H9 (cell line): ENCODE results near the gene KLK10. TPM values are rescaled to one million over a fixed set of nuclear protein-coding genes. Genes with fewer than 3 reads are reported as not detected.

Experiments
- DNase-seq: peaks from one replicate; pipeline ENCODE4 v3.0.0-alpha.2; 2017
- H2AFZ ChIP-seq: one replicate; pipeline ENCODE4 v1.6.1; 2013; ENCODE audit warnings: mild to moderate bottlenecking, low read length, control low read depth, moderate library complexity
- H2AK5ac ChIP-seq: 2 replicates; pipeline ENCODE4 v1.6.1; 2013; ENCODE audit warnings: low read length, control low read depth, mixed read lengths; ENCODE audit not compliant: insufficient read length
- H2BK120ac ChIP-seq: one replicate; pipeline ENCODE4 v1.6.1; 2013; ENCODE audit warnings: low read depth, mild to moderate bottlenecking, low read length, control low read depth, inconsistent platforms; ENCODE audit not compliant: poor library complexity, severe bottlenecking
- H2BK12ac ChIP-seq: 2 replicates; pipeline ENCODE4 v1.6.1; 2013; ENCODE audit warnings: low read length, control low read depth, mixed read lengths, low read depth; ENCODE audit not compliant: insufficient read length
- H2BK15ac ChIP-seq: 2 replicates; pipeline ENCODE4 v1.6.1; 2013; ENCODE audit warnings: low read depth, low read length, control low read depth
- H2BK20ac ChIP-seq: one replicate; pipeline ENCODE4 v1.6.1; 2013; ENCODE audit warnings: low read depth, mild to moderate bottlenecking, low read length, control low read depth, inconsistent platforms; ENCODE audit not compliant: poor library complexity, severe bottlenecking
- H2BK5ac ChIP-seq: 2 replicates; pipeline ENCODE4 v1.6.1; 2013; ENCODE audit warnings: low read length, control low read depth, mixed read lengths; ENCODE audit not compliant: insufficient read length
- H3K14ac ChIP-seq: 2 replicates; pipeline ENCODE4 v1.6.1; 2013; ENCODE audit warnings: low read length, control low read depth; ENCODE audit not compliant: insufficient read depth
- H3K18ac ChIP-seq: 2 replicates; pipeline ENCODE4 v1.6.1; 2013; ENCODE audit warnings: low read depth, mild to moderate bottlenecking, mixed read lengths, low read length, control low read depth; ENCODE audit not compliant: insufficient read length
- H3K23ac ChIP-seq: 2 replicates; pipeline ENCODE4 v1.6.1; 2013; ENCODE audit warnings: low read length, control low read depth, mixed read lengths, low read depth; ENCODE audit not compliant: insufficient read length
- H3K23me2 ChIP-seq: 2 replicates; pipeline ENCODE4 v1.6.1; 2013; ENCODE audit warnings: low read depth, mild to moderate bottlenecking, mixed read lengths, low read length, control low read depth; ENCODE audit not compliant: insufficient read length, poor library complexity, severe bottlenecking
- H3K27ac ChIP-seq: 2 replicates; pipeline ENCODE4 v1.5.1; 2013; ENCODE audit warnings: low read length, control low read depth, mixed read lengths, low read depth; ENCODE audit not compliant: insufficient read length
- H3K27me3 ChIP-seq: 2 replicates; pipeline ENCODE4 v1.6.1; 2013; ENCODE audit warnings: low read length, control low read depth, inconsistent platforms; ENCODE audit not compliant: insufficient read depth
- H3K4ac ChIP-seq: 2 replicates; pipeline ENCODE4 v1.6.1; 2013; ENCODE audit warnings: low read depth, mild to moderate bottlenecking, control low read depth, inconsistent platforms, low read length, moderate library complexity
- H3K4me1 ChIP-seq: 2 replicates; pipeline ENCODE4 v1.6.1; 2013; ENCODE audit warnings: low read length, control low read depth, inconsistent platforms; ENCODE audit not compliant: insufficient read depth
- H3K4me2 ChIP-seq: 2 replicates; pipeline ENCODE4 v1.6.1; 2013; ENCODE audit warnings: low read length, control low read depth, mixed read lengths; ENCODE audit not compliant: insufficient read length, insufficient read depth
- H3K56ac ChIP-seq: 2 replicates; pipeline ENCODE4 v1.6.1; 2013; ENCODE audit warnings: low read depth, mild to moderate bottlenecking, mixed read lengths, low read length, control low read depth; ENCODE audit not compliant: insufficient read length
- H3K79me1 ChIP-seq: 2 replicates; pipeline ENCODE4 v1.6.1; 2013; ENCODE audit warnings: low read depth, mild to moderate bottlenecking, moderate library complexity, low read length, control low read depth, inconsistent platforms; ENCODE audit not compliant: insufficient read depth, poor library complexity, severe bottlenecking
- H3K79me2 ChIP-seq: 2 replicates; pipeline ENCODE4 v1.6.1; 2013; ENCODE audit warnings: low read length, control low read depth, inconsistent platforms; ENCODE audit not compliant: insufficient read depth
- H3K9ac ChIP-seq: 2 replicates; pipeline ENCODE4 v1.6.1; 2013; ENCODE audit warnings: low read length, control low read depth, mixed read lengths; ENCODE audit not compliant: insufficient read length; ENCODE audit errors: extremely low read depth
- H3K9me3 ChIP-seq: one replicate; pipeline ENCODE4 v1.6.1; 2013; ENCODE audit warnings: low read depth, low read length, inconsistent platforms; ENCODE audit not compliant: control insufficient read depth
- H3T11ph ChIP-seq: one replicate; pipeline ENCODE4 v1.6.1; 2013; ENCODE audit warnings: mild to moderate bottlenecking, low read length, control low read depth, inconsistent platforms
- H4K20me1 ChIP-seq: one replicate; pipeline ENCODE4 v1.6.1; 2013; ENCODE audit not compliant: control insufficient read depth, insufficient read length, insufficient read depth
- H4K5ac ChIP-seq: 2 replicates; pipeline ENCODE4 v1.6.1; 2013; ENCODE audit warnings: low read depth, mild to moderate bottlenecking, mixed read lengths, low read length, control low read depth; ENCODE audit not compliant: insufficient read length
- H4K8ac ChIP-seq: replicated peaks from 2 replicates; pipeline ENCODE4 v1.6.1; 2013; ENCODE audit warnings: low read length, control low read depth, mixed read lengths, low read depth; ENCODE audit not compliant: insufficient read length
- H4K91ac ChIP-seq: 2 replicates; pipeline ENCODE4 v1.6.1; 2013; ENCODE audit warnings: low read depth, mild to moderate bottlenecking, moderate library complexity, mixed read lengths, low read length, control low read depth; ENCODE audit not compliant: insufficient read length
- H3K27ac Mint-ChIP-seq, 3 experiments: 2 replicates in 2 of 3; 3 replicates in 1 of 3; pipeline ENCODE4 v1.8.0; 2020 to 2021; ENCODE audit warnings: mixed read lengths in 3 of 3, mild to moderate bottlenecking in 1 of 3, moderate library complexity in 1 of 3
- H3K27me3 Mint-ChIP-seq: 2 replicates; pipeline ENCODE4 v1.8.0; 2021; ENCODE audit warnings: low read depth, mild to moderate bottlenecking, moderate library complexity, mixed read lengths
- H3K36me3 Mint-ChIP-seq, 3 experiments: 2 replicates in 2 of 3; 3 replicates in 1 of 3; pipeline ENCODE4 v1.8.0; 2020 to 2021; ENCODE audit warnings: low read depth in 3 of 3, mixed read lengths in 3 of 3; ENCODE audit not compliant: insufficient read depth in 1 of 3
- H3K4me1 Mint-ChIP-seq, 2 experiments: 2 replicates each; pipeline ENCODE4 v1.8.0; 2020; ENCODE audit warnings: mixed read lengths in 2 of 2
- H3K4me3 Mint-ChIP-seq, 2 experiments: 2 replicates in 1 of 2; 3 replicates in 1 of 2; pipeline ENCODE4 v1.8.0; 2020 to 2021; ENCODE audit warnings: mild to moderate bottlenecking in 2 of 2, mixed read lengths in 2 of 2, moderate library complexity in 1 of 2
- H3K9me3 Mint-ChIP-seq, 2 experiments: 2 replicates in 1 of 2; 3 replicates in 1 of 2; pipeline ENCODE4 v1.8.0; 2020; ENCODE audit warnings: mild to moderate bottlenecking in 2 of 2, mixed read lengths in 2 of 2, moderate library complexity in 1 of 2
- CTCF ChIP-seq: fragments of 200-600 bp; sonication (generic); conservative IDR thresholded peaks from 3 replicates; pipeline ENCODE4 v1.8.0; 2021; ENCODE audit warnings: antibody characterized with exemption, mild to moderate bottlenecking
- WGBS: extraction: QIAGEN DNeasy Blood & Tissue Kit; methylation state at CpG from one replicate; pipeline ENCODE4 v1.1.7; 2013; ENCODE audit warnings: missing lambda C conversion rate, low lambda C conversion rate, mixed read lengths; ENCODE audit not compliant: insufficient read length; ENCODE audit errors: extremely low coverage; 5-methylcytosine and 5-hydroxymethylcytosine counted together
- total RNA-seq: library from RNA; stranded (reverse); gene quantifications from 2 replicates; pipeline ENCODE4 v1.2.1, GENCODE V29; 2021

Gene KLK10
- total RNA-seq, 1 experiment from 2014 or later = 1.3 TPM

GRCh38 chr19:50975766-50976165, 43.7 kb downstream of the KLK10 start:
- no peaks in the 10 kb centered on the region for H3K9me3 Mint-ChIP-seq
- DNase-seq = peak; percentile 90

More at GRCh38 chr19:50975766-50976165, 43.7 kb downstream of the KLK10 start:
- H2BK120ac ChIP-seq = no peak overlapping the region
- no peak overlapping the region for H3K9ac ChIP-seq
- H3K23ac ChIP-seq = no peak overlapping the region
- H2BK5ac ChIP-seq = no peak overlapping the region
- H3K4ac ChIP-seq = no peak overlapping the region
- WGBS = no CpG with 5 or more reads among the region's 8 CpGs
- no peak overlapping the region for H2BK12ac ChIP-seq
- H3K79me1 ChIP-seq = no peaks in the 10 kb centered on the region
- H4K8ac ChIP-seq = no peak overlapping the region
- Mint-ChIP-seq H3K4me1 (peaks cover 33 to 55% of the 10 kb centered on the region in 2 experiments), H3K36me3 (no peaks in the 10 kb centered on the region), H3K4me3 (no peak overlapping the region), H3K27me3 (peaks cover 5% of the 10 kb centered on the region), H3K27ac (peak overlapping the region in 2 of 3 experiments; percentile 34 to 48; a peak in 3 of 7 replicates)
- H3K9me3 ChIP-seq = no peaks in the 10 kb centered on the region
- H3K14ac ChIP-seq = no peak overlapping the region
- H3K27me3 ChIP-seq = no peaks in the 10 kb centered on the region
- no peaks in the 10 kb centered on the region for H4K20me1 ChIP-seq
- H4K91ac ChIP-seq = no peak overlapping the region
- no peak overlapping the region for H4K5ac ChIP-seq
- H2BK15ac ChIP-seq = no peak overlapping the region
- no peak overlapping the region for H3T11ph ChIP-seq
- peak overlapping the region; percentile 67 for H3K18ac ChIP-seq
- peak overlapping the region; percentile 37 for H3K4me2 ChIP-seq
- no peaks in the 10 kb centered on the region for H3K79me2 ChIP-seq
- H3K27ac ChIP-seq = no peak overlapping the region
- H2AFZ ChIP-seq = no peak overlapping the region
- no peaks in the 10 kb centered on the region for H3K23me2 ChIP-seq
- peaks cover 6% of the 10 kb centered on the region; the same call in 1 of the 2 replicates for H3K4me1 ChIP-seq
- H3K56ac ChIP-seq = no peak overlapping the region
- no peak for TF ChIP-seq CTCF
- H2AK5ac ChIP-seq = no peak overlapping the region
- H2BK20ac ChIP-seq = no peak overlapping the region
